GM12875 (cell line): ENCODE measurements around the gene MMS19.

Experiments used
- H3K4me3 ChIP-seq: one replicate; pipeline ENCODE4 v1.5.1; 2011; ENCODE audit warnings: low read depth, low read length, control low read depth
- CTCF ChIP-seq: IDR thresholded peaks from 2 replicates; pipeline ENCODE4 v1.5.1; 2011; ENCODE audit warnings: low read depth, mild to moderate bottlenecking, control low read depth, inconsistent platforms, low read length, moderate library complexity, borderline replicate concordance; ENCODE audit not compliant: insufficient read depth

Gene MMS19

GRCh38 chr10:97517778-97518300 is 19.6 kb upstream of the MMS19 start:
- no peak for TF ChIP-seq CTCF
- no peak overlapping the region for H3K4me3 ChIP-seq

- no peak for TF ChIP-seq CTCF
- no peak overlapping the region for H3K4me3 ChIP-seq
Observed at GRCh38 chr10:97517096-97517750, 19.0 kb upstream of the MMS19 start.

- no peak for TF ChIP-seq CTCF
- no peak overlapping the region for H3K4me3 ChIP-seq
Observed at GRCh38 chr10:97515271-97515978, 17.2 kb upstream of the MMS19 start.

GRCh38 chr10:97514344-97514743 is 16.1 kb upstream of the MMS19 start:
- no peak for TF ChIP-seq CTCF
- no peak overlapping the region for H3K4me3 ChIP-seq

- H3K4me3 ChIP-seq: no peak overlapping the region
- no peak for TF ChIP-seq CTCF
Observed at GRCh38 chr10:97512993-97513392, 14.8 kb upstream of the MMS19 start.

GRCh38 chr10:97511711-97512440 is 13.7 kb upstream of the MMS19 start:
- H3K4me3 ChIP-seq: no peak overlapping the region
- TF ChIP-seq CTCF: no peak
